DOHH2 (cell line): Measurements from ENCODE around the gene TXLNG.
A peak's percentile ranks its signal among the peaks of the same experiment; 100 is the strongest.

ENCODE experiments used
- H3F3A ChIP-seq: fragments of 200-600 bp; sonication (generic), shearing (Covaris generic); 2 replicates; pipeline ENCODE4 v1.6.0; 2016; ENCODE audit warnings: antibody characterized with exemption, mild to moderate bottlenecking; ENCODE audit not compliant: control insufficient read depth, insufficient read depth
- H3K27ac ChIP-seq: fragments of 200-600 bp; sonication (generic); 2 replicates; pipeline ENCODE4 v1.5.1; 2014; ENCODE audit warnings: low read depth, mild to moderate bottlenecking, low read length, moderate library complexity
- H3K27me3 ChIP-seq: fragments of 200-600 bp; sonication (generic); 2 replicates; pipeline ENCODE4 v1.6.1; 2014; ENCODE audit warnings: mild to moderate bottlenecking, low read length, mixed read lengths; ENCODE audit not compliant: control insufficient read depth
- H3K36me3 ChIP-seq: fragments of 200-600 bp; sonication (generic); 2 replicates; pipeline ENCODE4 v1.6.1; 2014; ENCODE audit warnings: mild to moderate bottlenecking, low read length, moderate library complexity, mixed read lengths; ENCODE audit not compliant: control insufficient read depth
- H3K4me1 ChIP-seq: fragments of 200-600 bp; sonication (generic); 2 replicates; pipeline ENCODE4 v1.6.1; 2014; ENCODE audit warnings: mild to moderate bottlenecking, low read length, mixed read lengths; ENCODE audit not compliant: control insufficient read depth
- H3K4me2 ChIP-seq: fragments of 200-600 bp; sonication (generic); 2 replicates; pipeline ENCODE4 v1.6.0; 2014; ENCODE audit warnings: mild to moderate bottlenecking, low read length, moderate library complexity
- H3K4me3 ChIP-seq: fragments of 200-600 bp; sonication (generic); 2 replicates; pipeline ENCODE4 v1.5.1; 2014; ENCODE audit warnings: mild to moderate bottlenecking, low read length, mixed read lengths
- H3K79me2 ChIP-seq: fragments of 200-600 bp; sonication (generic); 2 replicates; pipeline ENCODE4 v1.6.1; 2014; ENCODE audit warnings: mild to moderate bottlenecking, low read length, mixed read lengths; ENCODE audit not compliant: control insufficient read depth
- H3K9me2 ChIP-seq: fragments of 200-600 bp; sonication (generic); replicated peaks from 2 replicates; pipeline ENCODE4 v1.6.1; 2014; ENCODE audit warnings: mild to moderate bottlenecking, low read length, mixed read lengths; ENCODE audit not compliant: control insufficient read depth
- H3K9me3 ChIP-seq: fragments of 200-600 bp; sonication (generic); 2 replicates; pipeline ENCODE4 v1.6.1; 2014; ENCODE audit warnings: antibody characterized with exemption, low read length, mixed read lengths; ENCODE audit not compliant: control insufficient read depth, insufficient read depth
- H4K20me1 ChIP-seq: fragments of 200-600 bp; sonication (generic); 2 replicates; pipeline ENCODE4 v1.6.0; 2014; ENCODE audit warnings: low read depth, mild to moderate bottlenecking, antibody characterized with exemption, low read length, moderate library complexity; ENCODE audit not compliant: control insufficient read depth, insufficient read depth
- CTCF ChIP-seq: fragments of 200-600 bp; sonication (generic); IDR thresholded peaks from one replicate; pipeline ENCODE4 v1.5.1; 2014; ENCODE audit warnings: antibody characterized with exemption, mild to moderate bottlenecking, low read depth, low read length; ENCODE audit not compliant: poor library complexity, severe bottlenecking
- EZH2phosphoT487 ChIP-seq: fragments of 200-600 bp; sonication (generic); IDR thresholded peaks from 2 replicates; pipeline ENCODE4 v1.6.1; 2017; ENCODE audit warnings: borderline replicate concordance, mild to moderate bottlenecking, antibody characterized with exemption, low read length, moderate library complexity, mixed read lengths

TXLNG gene

GRCh38 chrX:16836371-16836770, 50.1 kb downstream of the TXLNG start:
- Histone ChIP-seq H3K79me2 (no peaks in the 10 kb centered on the region), H3K9me2 (no peaks in the 10 kb centered on the region), H3F3A (peaks cover 11% of the 10 kb centered on the region; the same call in 1 of the 2 replicates), H3K27ac (no peak overlapping the region), H3K9me3 (no peaks in the 10 kb centered on the region), H4K20me1 (no peaks in the 10 kb centered on the region), H3K4me2 (no peak overlapping the region), H3K27me3 (no peaks in the 10 kb centered on the region), H3K36me3 (peaks cover 91% of the 10 kb centered on the region), H3K4me1 (no peaks in the 10 kb centered on the region), H3K4me3 (no peak overlapping the region)
- peak; percentile 33 for TF ChIP-seq CTCF
- TF ChIP-seq EZH2phosphoT487, result no peak

GRCh38 chrX:16838202-16839066, 52.2 kb downstream of the TXLNG start:
- Histone ChIP-seq H3K36me3 (peaks cover 92% of the 10 kb centered on the region), H4K20me1 (no peaks in the 10 kb centered on the region), H3K9me3 (no peaks in the 10 kb centered on the region), H3F3A (peaks cover 28% of the 10 kb centered on the region), H3K4me3 (no peak overlapping the region), H3K4me2 (no peak overlapping the region), H3K27me3 (no peaks in the 10 kb centered on the region), H3K27ac (no peak overlapping the region), H3K79me2 (no peaks in the 10 kb centered on the region), H3K9me2 (no peaks in the 10 kb centered on the region), H3K4me1 (no peaks in the 10 kb centered on the region)
- TF ChIP-seq EZH2phosphoT487, result no peak
- no peak for TF ChIP-seq CTCF

GRCh38 chrX:16839219-16839851, 53.1 kb downstream of the TXLNG start:
- H3F3A ChIP-seq, result peaks cover 32% of the 10 kb centered on the region
- H3K79me2 ChIP-seq, result no peaks in the 10 kb centered on the region
- no peaks in the 10 kb centered on the region for H3K9me2 ChIP-seq
- H3K4me2 ChIP-seq, result no peak overlapping the region
- TF ChIP-seq EZH2phosphoT487, result no peak
- TF ChIP-seq CTCF, result no peak
- no peaks in the 10 kb centered on the region for H3K27me3 ChIP-seq
- no peaks in the 10 kb centered on the region for H3K4me1 ChIP-seq
- H3K36me3 ChIP-seq, result peaks cover 92% of the 10 kb centered on the region
- no peaks in the 10 kb centered on the region for H4K20me1 ChIP-seq
- H3K27ac ChIP-seq, result no peak overlapping the region
- no peak overlapping the region for H3K4me3 ChIP-seq
- no peaks in the 10 kb centered on the region for H3K9me3 ChIP-seq
